SK-N-SH (cell line): ENCODE data around the gene WIZ.

Experiments used
- CHD2 ChIP-seq: fragments of 150-350 bp; IDR thresholded peaks from 2 replicates; pipeline ENCODE4 v1.6.1; 2018; ENCODE audit warnings: low read length; ENCODE audit not compliant: partially characterized antibody
- EZH2phosphoT487 ChIP-seq: fragments of 200-600 bp; sonication (generic); IDR thresholded peaks from 2 replicates; pipeline ENCODE4 v1.6.1; 2017; ENCODE audit warnings: low read depth, mixed run types, mild to moderate bottlenecking, antibody characterized with exemption, moderate library complexity, borderline replicate concordance
- JUND ChIP-seq: IDR thresholded peaks from 2 replicates; pipeline ENCODE4 v1.4.0; 2012
- POLR2AphosphoS5 ChIP-seq: IDR thresholded peaks from 2 replicates; pipeline ENCODE4 v1.6.1; 2012; ENCODE audit warnings: low read depth, low read length
- TF ChIP-seq, protein P1 (sequence below): fragments of 200-600 bp; sonication (generic); IDR thresholded peaks from 2 replicates; pipeline ENCODE4 v1.6.1; 2017; ENCODE audit warnings: antibody characterized with exemption, mild to moderate bottlenecking, moderate library complexity

DNA sequence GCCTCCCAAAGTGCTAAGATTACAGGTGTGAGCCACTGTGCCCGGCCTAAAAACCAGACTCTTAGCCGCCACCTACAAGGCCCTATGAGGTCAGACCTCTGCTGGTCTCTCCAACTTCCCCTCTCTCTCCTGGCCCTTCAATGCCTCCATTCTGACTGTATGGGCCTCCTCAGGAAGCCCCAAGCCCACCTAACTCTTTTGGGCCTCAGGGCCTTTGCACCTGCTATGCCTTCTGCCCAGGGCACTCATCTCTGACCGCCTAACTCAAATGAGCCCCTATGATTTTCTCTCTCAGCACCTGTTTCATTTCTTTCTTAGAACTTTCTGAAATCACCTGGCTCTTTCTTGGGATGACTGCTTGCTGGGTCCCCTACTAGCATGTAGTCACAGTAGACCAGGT, 6.4 kb downstream of the WIZ start:
- TF ChIP-seq POLR2AphosphoS5 (no peak), JUND (no peak), EZH2phosphoT487 (no peak), CHD2 (no peak)
- TF ChIP-seq, protein P1, sequence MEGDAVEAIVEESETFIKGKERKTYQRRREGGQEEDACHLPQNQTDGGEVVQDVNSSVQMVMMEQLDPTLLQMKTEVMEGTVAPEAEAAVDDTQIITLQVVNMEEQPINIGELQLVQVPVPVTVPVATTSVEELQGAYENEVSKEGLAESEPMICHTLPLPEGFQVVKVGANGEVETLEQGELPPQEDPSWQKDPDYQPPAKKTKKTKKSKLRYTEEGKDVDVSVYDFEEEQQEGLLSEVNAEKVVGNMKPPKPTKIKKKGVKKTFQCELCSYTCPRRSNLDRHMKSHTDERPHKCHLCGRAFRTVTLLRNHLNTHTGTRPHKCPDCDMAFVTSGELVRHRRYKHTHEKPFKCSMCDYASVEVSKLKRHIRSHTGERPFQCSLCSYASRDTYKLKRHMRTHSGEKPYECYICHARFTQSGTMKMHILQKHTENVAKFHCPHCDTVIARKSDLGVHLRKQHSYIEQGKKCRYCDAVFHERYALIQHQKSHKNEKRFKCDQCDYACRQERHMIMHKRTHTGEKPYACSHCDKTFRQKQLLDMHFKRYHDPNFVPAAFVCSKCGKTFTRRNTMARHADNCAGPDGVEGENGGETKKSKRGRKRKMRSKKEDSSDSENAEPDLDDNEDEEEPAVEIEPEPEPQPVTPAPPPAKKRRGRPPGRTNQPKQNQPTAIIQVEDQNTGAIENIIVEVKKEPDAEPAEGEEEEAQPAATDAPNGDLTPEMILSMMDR = no peak
